Esophagus muscularis mucosa (tissue), 4 donors: ENCODE results near the gene THSD4. TPM values are rescaled to one million over a fixed set of nuclear protein-coding genes. Genes with fewer than 3 reads are reported as not detected.
A peak's percentile ranks its signal among the peaks of the same experiment; 100 is the strongest.

Experiments used
- DNase-seq: peaks from one replicate; pipeline ENCODE4 v3.0.0-alpha.2; 2017; ENCODE audit errors: extremely low spot score
- H3K27ac ChIP-seq, 4 donors: fragments of 200-600 bp; sonication (generic); replicated peaks in 1 of 4; 1 replicate in 3 of 4; 2 replicates in 1 of 4; pipeline ENCODE4 v1.5.1; 2016 to 2019; ENCODE audit warnings: mild to moderate bottlenecking in 1 of 4
- H3K27me3 ChIP-seq, 4 donors: fragments of 200-600 bp; sonication (generic); one replicate each; pipeline versions ENCODE4 v1.5.1 to v1.6.0; 2016 to 2019
- H3K36me3 ChIP-seq, 4 donors: fragments of 200-600 bp; sonication (generic); one replicate each; pipeline ENCODE4 v1.5.1; 2016 to 2019
- H3K4me1 ChIP-seq, 4 donors: fragments of 200-600 bp; sonication (generic); one replicate each; pipeline ENCODE4 v1.5.1; 2016 to 2019
- H3K4me3 ChIP-seq, 4 donors: fragments of 200-600 bp; sonication (generic); 1 replicate in 2 of 4; 2 replicates in 2 of 4; pipeline ENCODE4 v1.5.1; 2016 to 2019; ENCODE audit warnings: mild to moderate bottlenecking in 4 of 4, moderate library complexity in 1 of 4
- H3K9me3 ChIP-seq, 4 donors: fragments of 200-600 bp; sonication (generic); 1 replicate in 3 of 4; 2 replicates in 1 of 4; pipeline ENCODE4 v1.5.1; 2016 to 2019
- CTCF ChIP-seq, 3 experiments: fragments of 200-600 bp in 2 of 3; fragments of 450-650 bp in 1 of 3; sonication (generic) in 2 of 3; IDR thresholded peaks; one replicate each; pipeline ENCODE4 v1.5.1; 2017 to 2019; ENCODE audit warnings: antibody characterized with exemption in 3 of 3, mild to moderate bottlenecking in 2 of 3, moderate library complexity in 1 of 3
- EP300 ChIP-seq: sonication (generic); formaldehyde crosslinking; IDR thresholded peaks from one replicate; pipeline ENCODE4 v1.6.1; 2017; ENCODE audit warnings: antibody characterized with exemption
- POLR2A ChIP-seq: fragments of 450-650 bp; IDR thresholded peaks from one replicate; pipeline ENCODE4 v1.6.1; 2017; ENCODE audit warnings: antibody characterized with exemption, moderate library complexity, mild to moderate bottlenecking, low read depth
- POLR2AphosphoS5 ChIP-seq, 2 donors: sonication (generic); formaldehyde crosslinking; IDR thresholded peaks; one replicate each; pipeline ENCODE4 v1.6.1; 2017; ENCODE audit warnings: antibody characterized with exemption in 2 of 2
- WGBS: methylation state at CpG from one replicate; pipeline ENCODE4 v1.1.5; 2018; 5-methylcytosine and 5-hydroxymethylcytosine counted together
- intact Hi-C: fragments of 100-400 bp; cut with DNase I; formaldehyde crosslinking; loops from one replicate; pipeline ENCODE4 v1.15.1; 2023
- total RNA-seq, 4 donors: library from RNA; depleted of rRNA; stranded (reverse); fragments of >200 nt; gene quantifications; one replicate each; pipeline versions ENCODE4 v1.1.0 to v1.2.1, GENCODE V29; 2016

The THSD4 gene
- total RNA-seq, 4 donors from 2014 or later: 3.2 to 6.6 (median 5.6) TPM

- TF ChIP-seq POLR2A (no peak), POLR2AphosphoS5 (IDR thresholded peaks at IDR 0.05) (no peak), EP300 (no peak), CTCF (IDR thresholded peaks at IDR 0.05) (no peak)
- intact Hi-C loops: no loop called here
- DNase-seq: no peak
- Histone ChIP-seq H3K4me3 (no peak overlapping the region), H3K4me1 (peaks cover 0 to 13% (median 0%) of the 10 kb centered on the region in 4 donors), H3K36me3 (no peaks in the 10 kb centered on the region), H3K9me3 (no peaks in the 10 kb centered on the region), H3K27ac (no peak overlapping the region), H3K27me3 (no peaks in the 10 kb centered on the region)
- 90% methylated on average over 5 of the region's 5 CpGs for WGBS
These were observed 16.5 kb downstream of the THSD4 start for GRCh38 chr15:71131601-71132362.

GRCh38 chr15:71133747-71134472 is 18.6 kb downstream of the THSD4 start:
- Histone ChIP-seq H3K36me3 (no peaks in the 10 kb centered on the region), H3K27ac (no peak overlapping the region), H3K27me3 (no peaks in the 10 kb centered on the region), H3K9me3 (no peaks in the 10 kb centered on the region), H3K4me1 (peaks cover 0 to 20% (median 0%) of the 10 kb centered on the region in 4 donors), H3K4me3 (no peak overlapping the region)
- intact Hi-C loops: no loop called here
- DNase-seq: no peak
- 79% methylated on average over 12 of the region's 12 CpGs for WGBS
- TF ChIP-seq CTCF (IDR thresholded peaks at IDR 0.05) (no peak), EP300 (no peak), POLR2AphosphoS5 (IDR thresholded peaks at IDR 0.05) (no peak), POLR2A (no peak)

GRCh38 chr15:71136159-71136783 is 21.0 kb downstream of the THSD4 start:
- H3K9me3 ChIP-seq: no peaks in the 10 kb centered on the region
- H3K27ac ChIP-seq: no peak overlapping the region
- H3K36me3 ChIP-seq: no peaks in the 10 kb centered on the region
- TF ChIP-seq CTCF (IDR thresholded peaks at IDR 0.05) (no peak), EP300 (no peak), POLR2A (no peak), POLR2AphosphoS5 (IDR thresholded peaks at IDR 0.05) (no peak)
- no peak overlapping the region for H3K4me3 ChIP-seq
- no peak for DNase-seq
- H3K4me1 ChIP-seq: peaks cover 0 to 26% (median 0%) of the 10 kb centered on the region in 4 donors
- no peaks in the 10 kb centered on the region for H3K27me3 ChIP-seq
- WGBS: 85% methylated on average over 13 of the region's 13 CpGs
- intact Hi-C loops: no loop called here

- H3K36me3 ChIP-seq: no peaks in the 10 kb centered on the region
- H3K4me1 ChIP-seq: peaks cover 0 to 24% (median 0%) of the 10 kb centered on the region in 4 donors
- H3K27me3 ChIP-seq: no peaks in the 10 kb centered on the region
- H3K4me3 ChIP-seq: no peak overlapping the region
- WGBS: 86% methylated on average over 11 of the region's 11 CpGs
- H3K27ac ChIP-seq: no peak overlapping the region
- H3K9me3 ChIP-seq: no peaks in the 10 kb centered on the region
- intact Hi-C loops: no loop called here
- TF ChIP-seq EP300 (no peak), POLR2A (no peak)
- DNase-seq: peak; percentile 60
These were observed 21.7 kb downstream of the THSD4 start for GRCh38 chr15:71136793-71137518.
